OCI-LY1 (cell line): ENCODE measurements around the gene RAD51B.

Experiments used
- EZH2 ChIP-seq: fragments of 200-600 bp; sonication (generic), shearing (Covaris generic); IDR thresholded peaks from 2 replicates; pipeline ENCODE4 v1.8.0; 2017; ENCODE audit warnings: borderline replicate concordance, mixed run types, mild to moderate bottlenecking, antibody characterized with exemption, low read length, moderate library complexity, mixed read lengths
- TF ChIP-seq, protein P1 (sequence below): fragments of 200-600 bp; sonication (generic), shearing (Covaris generic); IDR thresholded peaks from 2 replicates; pipeline ENCODE4 v1.5.1; 2017; ENCODE audit warnings: mild to moderate bottlenecking, antibody characterized with exemption, low read length, moderate library complexity, mixed read lengths

DNA sequence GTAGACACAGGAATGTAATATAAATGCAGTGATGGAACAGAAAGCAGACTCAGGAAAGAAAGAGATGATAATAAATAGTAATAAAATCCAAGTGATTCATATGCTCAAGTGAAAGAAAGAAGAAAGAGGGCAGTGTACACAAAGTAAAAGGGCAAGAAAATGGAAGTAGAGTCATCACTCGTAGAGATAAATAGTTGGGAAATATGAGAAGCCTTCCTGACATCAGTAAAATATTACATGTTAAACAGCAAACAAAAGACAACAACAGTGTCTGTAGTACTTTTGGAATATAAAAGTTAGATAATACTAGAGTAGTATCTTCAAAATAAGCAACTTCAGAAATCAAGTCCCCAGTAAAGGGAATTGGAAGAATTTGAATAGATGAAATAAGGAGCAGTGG is 412.3 kb downstream of the RAD51B start:
- TF ChIP-seq, protein P1, sequence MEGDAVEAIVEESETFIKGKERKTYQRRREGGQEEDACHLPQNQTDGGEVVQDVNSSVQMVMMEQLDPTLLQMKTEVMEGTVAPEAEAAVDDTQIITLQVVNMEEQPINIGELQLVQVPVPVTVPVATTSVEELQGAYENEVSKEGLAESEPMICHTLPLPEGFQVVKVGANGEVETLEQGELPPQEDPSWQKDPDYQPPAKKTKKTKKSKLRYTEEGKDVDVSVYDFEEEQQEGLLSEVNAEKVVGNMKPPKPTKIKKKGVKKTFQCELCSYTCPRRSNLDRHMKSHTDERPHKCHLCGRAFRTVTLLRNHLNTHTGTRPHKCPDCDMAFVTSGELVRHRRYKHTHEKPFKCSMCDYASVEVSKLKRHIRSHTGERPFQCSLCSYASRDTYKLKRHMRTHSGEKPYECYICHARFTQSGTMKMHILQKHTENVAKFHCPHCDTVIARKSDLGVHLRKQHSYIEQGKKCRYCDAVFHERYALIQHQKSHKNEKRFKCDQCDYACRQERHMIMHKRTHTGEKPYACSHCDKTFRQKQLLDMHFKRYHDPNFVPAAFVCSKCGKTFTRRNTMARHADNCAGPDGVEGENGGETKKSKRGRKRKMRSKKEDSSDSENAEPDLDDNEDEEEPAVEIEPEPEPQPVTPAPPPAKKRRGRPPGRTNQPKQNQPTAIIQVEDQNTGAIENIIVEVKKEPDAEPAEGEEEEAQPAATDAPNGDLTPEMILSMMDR: no peak
- TF ChIP-seq EZH2: no peak
